H9 (cell line): ENCODE results near the gene SSTR4. TPM values are rescaled to one million over a fixed set of nuclear protein-coding genes. Genes with fewer than 3 reads are reported as not detected.

ENCODE experiments used
- DNase-seq: peaks from one replicate; pipeline ENCODE4 v3.0.0-alpha.2; 2017
- H2AFZ ChIP-seq: one replicate; pipeline ENCODE4 v1.6.1; 2013; ENCODE audit warnings: mild to moderate bottlenecking, low read length, control low read depth, moderate library complexity
- H2AK5ac ChIP-seq: 2 replicates; pipeline ENCODE4 v1.6.1; 2013; ENCODE audit warnings: low read length, control low read depth, mixed read lengths; ENCODE audit not compliant: insufficient read length
- H2BK120ac ChIP-seq: one replicate; pipeline ENCODE4 v1.6.1; 2013; ENCODE audit warnings: low read depth, mild to moderate bottlenecking, low read length, control low read depth, inconsistent platforms; ENCODE audit not compliant: poor library complexity, severe bottlenecking
- H2BK12ac ChIP-seq: 2 replicates; pipeline ENCODE4 v1.6.1; 2013; ENCODE audit warnings: low read length, control low read depth, mixed read lengths, low read depth; ENCODE audit not compliant: insufficient read length
- H2BK15ac ChIP-seq: 2 replicates; pipeline ENCODE4 v1.6.1; 2013; ENCODE audit warnings: low read depth, low read length, control low read depth
- H2BK20ac ChIP-seq: one replicate; pipeline ENCODE4 v1.6.1; 2013; ENCODE audit warnings: low read depth, mild to moderate bottlenecking, low read length, control low read depth, inconsistent platforms; ENCODE audit not compliant: poor library complexity, severe bottlenecking
- H2BK5ac ChIP-seq: 2 replicates; pipeline ENCODE4 v1.6.1; 2013; ENCODE audit warnings: low read length, control low read depth, mixed read lengths; ENCODE audit not compliant: insufficient read length
- H3K14ac ChIP-seq: 2 replicates; pipeline ENCODE4 v1.6.1; 2013; ENCODE audit warnings: low read length, control low read depth; ENCODE audit not compliant: insufficient read depth
- H3K18ac ChIP-seq: 2 replicates; pipeline ENCODE4 v1.6.1; 2013; ENCODE audit warnings: low read depth, mild to moderate bottlenecking, mixed read lengths, low read length, control low read depth; ENCODE audit not compliant: insufficient read length
- H3K23ac ChIP-seq: 2 replicates; pipeline ENCODE4 v1.6.1; 2013; ENCODE audit warnings: low read length, control low read depth, mixed read lengths, low read depth; ENCODE audit not compliant: insufficient read length
- H3K23me2 ChIP-seq: 2 replicates; pipeline ENCODE4 v1.6.1; 2013; ENCODE audit warnings: low read depth, mild to moderate bottlenecking, mixed read lengths, low read length, control low read depth; ENCODE audit not compliant: insufficient read length, poor library complexity, severe bottlenecking
- H3K27ac ChIP-seq: 2 replicates; pipeline ENCODE4 v1.5.1; 2013; ENCODE audit warnings: low read length, control low read depth, mixed read lengths, low read depth; ENCODE audit not compliant: insufficient read length
- H3K27me3 ChIP-seq: 2 replicates; pipeline ENCODE4 v1.6.1; 2013; ENCODE audit warnings: low read length, control low read depth, inconsistent platforms; ENCODE audit not compliant: insufficient read depth
- H3K4ac ChIP-seq: 2 replicates; pipeline ENCODE4 v1.6.1; 2013; ENCODE audit warnings: low read depth, mild to moderate bottlenecking, control low read depth, inconsistent platforms, low read length, moderate library complexity
- H3K4me1 ChIP-seq: 2 replicates; pipeline ENCODE4 v1.6.1; 2013; ENCODE audit warnings: low read length, control low read depth, inconsistent platforms; ENCODE audit not compliant: insufficient read depth
- H3K4me2 ChIP-seq: 2 replicates; pipeline ENCODE4 v1.6.1; 2013; ENCODE audit warnings: low read length, control low read depth, mixed read lengths; ENCODE audit not compliant: insufficient read length, insufficient read depth
- H3K56ac ChIP-seq: 2 replicates; pipeline ENCODE4 v1.6.1; 2013; ENCODE audit warnings: low read depth, mild to moderate bottlenecking, mixed read lengths, low read length, control low read depth; ENCODE audit not compliant: insufficient read length
- H3K79me1 ChIP-seq: 2 replicates; pipeline ENCODE4 v1.6.1; 2013; ENCODE audit warnings: low read depth, mild to moderate bottlenecking, moderate library complexity, low read length, control low read depth, inconsistent platforms; ENCODE audit not compliant: insufficient read depth, poor library complexity, severe bottlenecking
- H3K79me2 ChIP-seq: 2 replicates; pipeline ENCODE4 v1.6.1; 2013; ENCODE audit warnings: low read length, control low read depth, inconsistent platforms; ENCODE audit not compliant: insufficient read depth
- H3K9ac ChIP-seq: 2 replicates; pipeline ENCODE4 v1.6.1; 2013; ENCODE audit warnings: low read length, control low read depth, mixed read lengths; ENCODE audit not compliant: insufficient read length; ENCODE audit errors: extremely low read depth
- H3K9me3 ChIP-seq: one replicate; pipeline ENCODE4 v1.6.1; 2013; ENCODE audit warnings: low read depth, low read length, inconsistent platforms; ENCODE audit not compliant: control insufficient read depth
- H3T11ph ChIP-seq: one replicate; pipeline ENCODE4 v1.6.1; 2013; ENCODE audit warnings: mild to moderate bottlenecking, low read length, control low read depth, inconsistent platforms
- H4K20me1 ChIP-seq: one replicate; pipeline ENCODE4 v1.6.1; 2013; ENCODE audit not compliant: control insufficient read depth, insufficient read length, insufficient read depth
- H4K5ac ChIP-seq: 2 replicates; pipeline ENCODE4 v1.6.1; 2013; ENCODE audit warnings: low read depth, mild to moderate bottlenecking, mixed read lengths, low read length, control low read depth; ENCODE audit not compliant: insufficient read length
- H4K8ac ChIP-seq: replicated peaks from 2 replicates; pipeline ENCODE4 v1.6.1; 2013; ENCODE audit warnings: low read length, control low read depth, mixed read lengths, low read depth; ENCODE audit not compliant: insufficient read length
- H4K91ac ChIP-seq: 2 replicates; pipeline ENCODE4 v1.6.1; 2013; ENCODE audit warnings: low read depth, mild to moderate bottlenecking, moderate library complexity, mixed read lengths, low read length, control low read depth; ENCODE audit not compliant: insufficient read length
- H3K27ac Mint-ChIP-seq, 3 experiments: 2 replicates in 2 of 3; 3 replicates in 1 of 3; pipeline ENCODE4 v1.8.0; 2020 to 2021; ENCODE audit warnings: mixed read lengths in 3 of 3, mild to moderate bottlenecking in 1 of 3, moderate library complexity in 1 of 3
- H3K27me3 Mint-ChIP-seq: 2 replicates; pipeline ENCODE4 v1.8.0; 2021; ENCODE audit warnings: low read depth, mild to moderate bottlenecking, moderate library complexity, mixed read lengths
- H3K36me3 Mint-ChIP-seq, 3 experiments: 2 replicates in 2 of 3; 3 replicates in 1 of 3; pipeline ENCODE4 v1.8.0; 2020 to 2021; ENCODE audit warnings: low read depth in 3 of 3, mixed read lengths in 3 of 3; ENCODE audit not compliant: insufficient read depth in 1 of 3
- H3K4me1 Mint-ChIP-seq, 2 experiments: 2 replicates each; pipeline ENCODE4 v1.8.0; 2020; ENCODE audit warnings: mixed read lengths in 2 of 2
- H3K4me3 Mint-ChIP-seq, 2 experiments: 2 replicates in 1 of 2; 3 replicates in 1 of 2; pipeline ENCODE4 v1.8.0; 2020 to 2021; ENCODE audit warnings: mild to moderate bottlenecking in 2 of 2, mixed read lengths in 2 of 2, moderate library complexity in 1 of 2
- H3K9me3 Mint-ChIP-seq, 2 experiments: 2 replicates in 1 of 2; 3 replicates in 1 of 2; pipeline ENCODE4 v1.8.0; 2020; ENCODE audit warnings: mild to moderate bottlenecking in 2 of 2, mixed read lengths in 2 of 2, moderate library complexity in 1 of 2
- WGBS: extraction: QIAGEN DNeasy Blood & Tissue Kit; methylation state at CpG from one replicate; pipeline ENCODE4 v1.1.7; 2013; ENCODE audit warnings: missing lambda C conversion rate, low lambda C conversion rate, mixed read lengths; ENCODE audit not compliant: insufficient read length; ENCODE audit errors: extremely low coverage; 5-methylcytosine and 5-hydroxymethylcytosine counted together
- total RNA-seq: library from RNA; stranded (reverse); gene quantifications from 2 replicates; pipeline ENCODE4 v1.2.1, GENCODE V29; 2021
- TF ChIP-seq, protein P1 (sequence below): fragments of 200-600 bp; sonication (generic); conservative IDR thresholded peaks from 3 replicates; pipeline ENCODE4 v1.8.0; 2021; ENCODE audit warnings: antibody characterized with exemption, mild to moderate bottlenecking

The SSTR4 gene
- total RNA-seq, 1 experiment from 2014 or later = not detected

DNA sequence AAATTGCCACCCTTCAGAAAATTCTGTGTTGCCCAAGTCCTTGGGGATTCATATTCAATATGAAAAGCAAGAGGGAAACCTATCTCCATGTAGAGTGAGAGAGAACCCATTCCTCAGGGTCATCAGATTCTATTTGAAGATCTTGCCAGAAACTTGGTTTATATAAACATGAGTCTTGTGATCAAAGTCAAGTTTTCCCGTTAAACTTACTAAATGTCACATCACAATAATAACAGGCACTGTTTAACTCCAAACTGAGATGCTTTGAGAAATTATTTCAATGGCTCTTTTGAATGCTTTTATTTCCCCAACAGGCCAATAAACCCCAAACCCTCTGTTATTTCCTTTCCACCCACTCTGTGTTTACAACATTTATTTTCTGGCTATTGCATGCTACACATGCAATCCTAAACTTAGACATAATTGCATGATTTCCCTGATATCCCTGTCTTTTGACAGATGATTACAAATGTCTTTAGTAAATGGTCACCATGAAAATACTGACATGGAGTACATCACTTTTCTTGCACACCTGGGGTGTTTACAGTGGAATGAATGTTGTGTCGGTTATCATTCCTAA lies 31.1 kb upstream of the SSTR4 start:
- Mint-ChIP-seq H3K4me3 (no peak overlapping the region), H3K36me3 (no peaks in the 10 kb centered on the region), H3K27ac (no peak overlapping the region), H3K9me3 (no peaks in the 10 kb centered on the region), H3K4me1 (peaks cover 9 to 10% of the 10 kb centered on the region in 2 experiments), H3K27me3 (peaks cover 4% of the 10 kb centered on the region)
- Histone ChIP-seq H3T11ph (no peak overlapping the region), H3K79me2 (no peaks in the 10 kb centered on the region), H4K5ac (no peak overlapping the region), H3K9ac (no peak overlapping the region), H2BK15ac (no peak overlapping the region), H3K4me2 (no peak overlapping the region), H2BK120ac (no peak overlapping the region), H3K4ac (no peak overlapping the region), H2BK5ac (no peak overlapping the region), H2BK12ac (no peak overlapping the region), H4K20me1 (no peaks in the 10 kb centered on the region), H2AK5ac (no peak overlapping the region), H3K56ac (no peak overlapping the region), H3K27ac (no peak overlapping the region), H3K4me1 (peaks cover 5% of the 10 kb centered on the region; the same call in 1 of the 2 replicates), H4K8ac (no peak overlapping the region), H3K9me3 (no peaks in the 10 kb centered on the region), H3K14ac (no peak overlapping the region), H2AFZ (no peak overlapping the region), H4K91ac (no peak overlapping the region), H3K23me2 (no peaks in the 10 kb centered on the region), H3K23ac (no peak overlapping the region), H3K79me1 (no peaks in the 10 kb centered on the region), H2BK20ac (no peak overlapping the region), H3K18ac (no peak overlapping the region), H3K27me3 (no peaks in the 10 kb centered on the region)
- no CpG with 5 or more reads among the region's 2 CpGs for WGBS
- DNase-seq = no peak
- TF ChIP-seq, protein P1, sequence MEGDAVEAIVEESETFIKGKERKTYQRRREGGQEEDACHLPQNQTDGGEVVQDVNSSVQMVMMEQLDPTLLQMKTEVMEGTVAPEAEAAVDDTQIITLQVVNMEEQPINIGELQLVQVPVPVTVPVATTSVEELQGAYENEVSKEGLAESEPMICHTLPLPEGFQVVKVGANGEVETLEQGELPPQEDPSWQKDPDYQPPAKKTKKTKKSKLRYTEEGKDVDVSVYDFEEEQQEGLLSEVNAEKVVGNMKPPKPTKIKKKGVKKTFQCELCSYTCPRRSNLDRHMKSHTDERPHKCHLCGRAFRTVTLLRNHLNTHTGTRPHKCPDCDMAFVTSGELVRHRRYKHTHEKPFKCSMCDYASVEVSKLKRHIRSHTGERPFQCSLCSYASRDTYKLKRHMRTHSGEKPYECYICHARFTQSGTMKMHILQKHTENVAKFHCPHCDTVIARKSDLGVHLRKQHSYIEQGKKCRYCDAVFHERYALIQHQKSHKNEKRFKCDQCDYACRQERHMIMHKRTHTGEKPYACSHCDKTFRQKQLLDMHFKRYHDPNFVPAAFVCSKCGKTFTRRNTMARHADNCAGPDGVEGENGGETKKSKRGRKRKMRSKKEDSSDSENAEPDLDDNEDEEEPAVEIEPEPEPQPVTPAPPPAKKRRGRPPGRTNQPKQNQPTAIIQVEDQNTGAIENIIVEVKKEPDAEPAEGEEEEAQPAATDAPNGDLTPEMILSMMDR = no peak
